Subcutaneous adipose tissue (tissue), 4 donors: ENCODE results near the gene MYO7B. TPM values are rescaled to one million over a fixed set of nuclear protein-coding genes. Genes with fewer than 3 reads are reported as not detected.

ENCODE experiments used
- CTCF ChIP-seq: fragments of 450-650 bp; IDR thresholded peaks from one replicate; pipeline ENCODE4 v1.5.1; 2016; ENCODE audit warnings: low read depth, mild to moderate bottlenecking, control low read depth, antibody characterized with exemption, moderate library complexity
- total RNA-seq, 4 donors: library from RNA; depleted of rRNA; stranded (reverse); fragments of >200 nt; gene quantifications; one replicate each; pipeline ENCODE4 v1.1.0, GENCODE V29; 2016

Gene MYO7B
- total RNA-seq, 4 donors from 2014 or later, result 0.49 to 0.57 (median 0.51) TPM; not detected in 1

GRCh38 chr2:127681288-127681804 is 145.9 kb downstream of the MYO7B start:
- no peak for TF ChIP-seq CTCF

GRCh38 chr2:127681976-127682857 is 146.7 kb downstream of the MYO7B start:
- no peak for TF ChIP-seq CTCF

GRCh38 chr2:127683056-127683455 is 147.6 kb downstream of the MYO7B start:
- no peak for TF ChIP-seq CTCF

GRCh38 chr2:127683757-127684156 is 148.3 kb downstream of the MYO7B start:
- TF ChIP-seq CTCF, result no peak

GRCh38 chr2:127685410-127686080 is 150.1 kb downstream of the MYO7B start:
- no peak for TF ChIP-seq CTCF

Other genes starting within 250 kb of the MYO7B start
- 10 to 100 TPM; 32.8 to 45.4 (median 34.0) TPM for gene ERCC3, start 241.5 kb upstream of the MYO7B start, total RNA-seq
- gene MAP3K2, start 147.7 kb upstream of the MYO7B start, total RNA-seq, result 10 to 100 TPM; 51.0 to 66.1 (median 64.7) TPM
- gene PROC, start 117.3 kb upstream of the MYO7B start, total RNA-seq, result not detected
- 10 to 100 TPM; 27.2 to 42.7 (median 34.9) TPM for gene IWS1, start 9.2 kb upstream of the MYO7B start, total RNA-seq
- gene GPR17, start 110.5 kb downstream of the MYO7B start, total RNA-seq, result not detected
- gene LIMS2, start 139.8 kb downstream of the MYO7B start, total RNA-seq, result 10 to 100 TPM in 3 of 4 donors, 1 to 10 TPM in 1; 8.5 to 81.8 (median 26.5) TPM
- 10 to 100 TPM in 1 of 4 donors, 1 to 10 TPM in 3; 5.8 to 14.9 (median 8.1) TPM for gene SFT2D3, start 165.8 kb downstream of the MYO7B start, total RNA-seq